HepG2 (cell line): Measurements from ENCODE around the gene CDK10. TPM values are rescaled to one million over a fixed set of nuclear protein-coding genes. Genes with fewer than 3 reads are reported as not detected.

Experiments
- AGO1 ChIP-seq: fragments of 200-400 bp; formaldehyde crosslinking; IDR thresholded peaks from 2 replicates; pipeline ENCODE4 v1.6.1; 2017; ENCODE audit warnings: mild to moderate bottlenecking, low read depth, low read length, moderate library complexity; ENCODE audit not compliant: poor library complexity, severe bottlenecking
- AGO2 ChIP-seq: fragments of 200-400 bp; formaldehyde crosslinking; optimal IDR thresholded peaks from 2 replicates; pipeline ENCODE3; 2017; ENCODE audit warnings: mild to moderate bottlenecking, low read depth, low read length, moderate library complexity
- CCDC6 ChIP-seq: sonication (generic); formaldehyde crosslinking; IDR thresholded peaks from 2 replicates; pipeline ENCODE4 v1.8.1; 2022; ENCODE audit warnings: mild to moderate bottlenecking, missing genetic modification reagents, moderate library complexity
- MTF1 ChIP-seq: sonication (generic); formaldehyde crosslinking; IDR thresholded peaks from 2 replicates; pipeline ENCODE4 v1.5.0; 2020; ENCODE audit warnings: missing genetic modification reagents
- PRMT3 ChIP-seq: sonication (generic); formaldehyde crosslinking; IDR thresholded peaks from 2 replicates; pipeline ENCODE4 v1.8.1; 2022; ENCODE audit warnings: low read depth, mild to moderate bottlenecking, moderate library complexity, missing genetic modification reagents, borderline replicate concordance
- RBFOX2 ChIP-seq: fragments of 200-400 bp; formaldehyde crosslinking; IDR thresholded peaks from 2 replicates; pipeline ENCODE4 v1.6.1; 2017; ENCODE audit warnings: low read depth, mild to moderate bottlenecking, low read length
- SRY ChIP-seq: sonication (generic); formaldehyde crosslinking; IDR thresholded peaks from 2 replicates; pipeline ENCODE4 v1.8.0; 2022; ENCODE audit warnings: mild to moderate bottlenecking, missing genetic modification reagents
- TP53 ChIP-seq: sonication (generic); formaldehyde crosslinking; conservative IDR thresholded peaks from 2 replicates; pipeline ENCODE4 v1.4.0; 2020; ENCODE audit warnings: missing genetic modification reagents
- ZNF660 ChIP-seq: sonication (generic); formaldehyde crosslinking; IDR thresholded peaks from 2 replicates; pipeline ENCODE4 v1.5.1; 2020; ENCODE audit warnings: mild to moderate bottlenecking, low read depth, missing genetic modification reagents, borderline replicate concordance
- ZNF790 ChIP-seq: sonication (generic); formaldehyde crosslinking; IDR thresholded peaks from 2 replicates; pipeline ENCODE4 v1.8.0; 2022; ENCODE audit warnings: missing genetic modification reagents, mild to moderate bottlenecking, borderline replicate concordance
- polyA plus RNA-seq, 8 experiments: library from polyadenylated mRNA; depleted of rRNA in 3 of 8; stranded (reverse) in 7 of 8; unstranded in 1 of 8; fragments of >200 nt; fragmentation: Illumina TruSeq in 4 of 8; extraction: Trizol in 4 of 8; gene quantifications; 2 replicates each; pipeline versions ENCODE4 v1.2.1 to v1.2.3, GENCODE V29; 2011 to 2016; ENCODE audit warnings: low read depth in 4 of 8, missing spikeins in 1 of 8, mixed read lengths in 1 of 8; ENCODE audit not compliant: insufficient read depth in 1 of 8
- total RNA-seq, 5 experiments: library from RNA; depleted of rRNA; stranded (reverse); fragments of >200 nt; fragmentation: Illumina TruSeq; extraction: Trizol; gene quantifications; 2 replicates each; pipeline ENCODE4 v1.2.3, GENCODE V29; 2016; ENCODE audit warnings: low read depth in 1 of 5
- TF ChIP-seq, protein P1 (sequence below): sonication (generic); formaldehyde crosslinking; IDR thresholded peaks from 2 replicates; pipeline ENCODE4 v1.5.1; 2020; ENCODE audit warnings: missing genetic modification reagents, mild to moderate bottlenecking, borderline replicate concordance
- TF ChIP-seq, protein P2 (sequence below): IDR thresholded peaks from 2 replicates; pipeline ENCODE4 v1.6.1; 2016; ENCODE audit warnings: control low read depth
- TF ChIP-seq, protein P3 (sequence below): sonication (generic); formaldehyde crosslinking; IDR thresholded peaks from 2 replicates; pipeline ENCODE4 v1.4.0; 2020; ENCODE audit warnings: missing genetic modification reagents, borderline replicate concordance
- TF ChIP-seq, protein P4 (sequence below): sonication (generic); formaldehyde crosslinking; IDR thresholded peaks from 2 replicates; pipeline ENCODE4 v1.5.0; 2020; ENCODE audit warnings: missing genetic modification reagents
- TF ChIP-seq, protein P5 (sequence below): sonication (generic); formaldehyde crosslinking; IDR thresholded peaks from 2 replicates; pipeline ENCODE4 v1.8.1; 2023; ENCODE audit warnings: mild to moderate bottlenecking, moderate library complexity, missing genetic modification reagents
- TF ChIP-seq, protein P6 (sequence below): sonication (generic); formaldehyde crosslinking; IDR thresholded peaks from 2 replicates; pipeline ENCODE4 v1.4.0; 2020; ENCODE audit warnings: missing genetic modification reagents

Gene CDK10
- total and polyA plus RNA-seq, 2 of the 13 experiments (the other 11 are each of a cell fraction or from before 2014, with no cell fraction given): 2.5 to 3.9 TPM

DNA sequence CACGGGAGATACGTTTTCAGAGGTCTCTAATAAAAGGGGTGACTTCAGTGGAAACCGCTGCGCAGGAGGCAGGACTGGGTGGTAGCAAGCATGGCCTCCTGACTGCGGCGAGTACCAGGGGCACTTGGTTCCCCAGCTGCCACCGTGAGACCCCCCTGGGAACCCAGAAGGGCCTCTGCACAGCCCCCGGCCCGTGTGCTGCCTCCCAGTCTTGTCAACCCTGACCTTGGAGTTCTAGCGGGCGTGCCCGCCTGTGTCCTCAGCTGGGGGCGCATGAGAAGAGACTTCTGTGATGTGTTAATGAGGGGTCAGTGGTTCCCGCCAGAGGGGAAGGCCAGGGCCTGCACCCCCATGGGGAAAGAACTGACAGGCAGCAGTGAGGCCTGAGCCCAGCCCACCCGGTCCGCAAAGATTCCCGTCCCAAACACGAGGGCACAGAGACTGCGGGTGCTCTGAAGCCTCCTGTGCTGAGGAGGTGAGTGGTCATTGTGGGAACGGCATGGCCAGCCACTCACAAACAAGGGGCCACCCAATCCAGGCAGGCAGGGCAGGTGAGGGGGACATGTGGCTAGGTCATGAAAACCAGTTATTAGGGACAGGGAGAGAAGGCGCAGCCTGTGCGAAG lies 44.2 kb downstream of the CDK10 start (continued):
- TF ChIP-seq CCDC6 (CRISPR knock-in tag) (no peak), SRY (CRISPR knock-in tag) (no peak), ZNF790 (no peak), PRMT3 (CRISPR knock-in tag) (peak; percentile 40; the same call in 1 of the 2 replicates), MTF1 (no peak), ZNF660 (CRISPR knock-in tag) (no peak), TP53 (CRISPR knock-in tag) (no peak), AGO2 (peak; percentile 88), AGO1 (peak; percentile 29), RBFOX2 (peak; percentile 39; the same call in 1 of the 2 replicates)
- TF ChIP-seq, protein P1, sequence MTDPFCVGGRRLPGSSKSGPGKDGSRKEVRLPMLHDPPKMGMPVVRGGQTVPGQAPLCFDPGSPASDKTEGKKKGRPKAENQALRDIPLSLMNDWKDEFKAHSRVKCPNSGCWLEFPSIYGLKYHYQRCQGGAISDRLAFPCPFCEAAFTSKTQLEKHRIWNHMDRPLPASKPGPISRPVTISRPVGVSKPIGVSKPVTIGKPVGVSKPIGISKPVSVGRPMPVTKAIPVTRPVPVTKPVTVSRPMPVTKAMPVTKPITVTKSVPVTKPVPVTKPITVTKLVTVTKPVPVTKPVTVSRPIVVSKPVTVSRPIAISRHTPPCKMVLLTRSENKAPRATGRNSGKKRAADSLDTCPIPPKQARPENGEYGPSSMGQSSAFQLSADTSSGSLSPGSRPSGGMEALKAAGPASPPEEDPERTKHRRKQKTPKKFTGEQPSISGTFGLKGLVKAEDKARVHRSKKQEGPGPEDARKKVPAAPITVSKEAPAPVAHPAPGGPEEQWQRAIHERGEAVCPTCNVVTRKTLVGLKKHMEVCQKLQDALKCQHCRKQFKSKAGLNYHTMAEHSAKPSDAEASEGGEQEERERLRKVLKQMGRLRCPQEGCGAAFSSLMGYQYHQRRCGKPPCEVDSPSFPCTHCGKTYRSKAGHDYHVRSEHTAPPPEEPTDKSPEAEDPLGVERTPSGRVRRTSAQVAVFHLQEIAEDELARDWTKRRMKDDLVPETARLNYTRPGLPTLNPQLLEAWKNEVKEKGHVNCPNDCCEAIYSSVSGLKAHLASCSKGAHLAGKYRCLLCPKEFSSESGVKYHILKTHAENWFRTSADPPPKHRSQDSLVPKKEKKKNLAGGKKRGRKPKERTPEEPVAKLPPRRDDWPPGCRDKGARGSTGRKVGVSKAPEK (CRISPR knock-in tag): no peak
- TF ChIP-seq, protein P2, sequence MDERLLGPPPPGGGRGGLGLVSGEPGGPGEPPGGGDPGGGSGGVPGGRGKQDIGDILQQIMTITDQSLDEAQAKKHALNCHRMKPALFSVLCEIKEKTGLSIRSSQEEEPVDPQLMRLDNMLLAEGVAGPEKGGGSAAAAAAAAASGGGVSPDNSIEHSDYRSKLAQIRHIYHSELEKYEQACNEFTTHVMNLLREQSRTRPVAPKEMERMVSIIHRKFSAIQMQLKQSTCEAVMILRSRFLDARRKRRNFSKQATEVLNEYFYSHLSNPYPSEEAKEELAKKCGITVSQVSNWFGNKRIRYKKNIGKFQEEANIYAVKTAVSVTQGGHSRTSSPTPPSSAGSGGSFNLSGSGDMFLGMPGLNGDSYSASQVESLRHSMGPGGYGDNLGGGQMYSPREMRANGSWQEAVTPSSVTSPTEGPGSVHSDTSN: no peak
- TF ChIP-seq, protein P3, sequence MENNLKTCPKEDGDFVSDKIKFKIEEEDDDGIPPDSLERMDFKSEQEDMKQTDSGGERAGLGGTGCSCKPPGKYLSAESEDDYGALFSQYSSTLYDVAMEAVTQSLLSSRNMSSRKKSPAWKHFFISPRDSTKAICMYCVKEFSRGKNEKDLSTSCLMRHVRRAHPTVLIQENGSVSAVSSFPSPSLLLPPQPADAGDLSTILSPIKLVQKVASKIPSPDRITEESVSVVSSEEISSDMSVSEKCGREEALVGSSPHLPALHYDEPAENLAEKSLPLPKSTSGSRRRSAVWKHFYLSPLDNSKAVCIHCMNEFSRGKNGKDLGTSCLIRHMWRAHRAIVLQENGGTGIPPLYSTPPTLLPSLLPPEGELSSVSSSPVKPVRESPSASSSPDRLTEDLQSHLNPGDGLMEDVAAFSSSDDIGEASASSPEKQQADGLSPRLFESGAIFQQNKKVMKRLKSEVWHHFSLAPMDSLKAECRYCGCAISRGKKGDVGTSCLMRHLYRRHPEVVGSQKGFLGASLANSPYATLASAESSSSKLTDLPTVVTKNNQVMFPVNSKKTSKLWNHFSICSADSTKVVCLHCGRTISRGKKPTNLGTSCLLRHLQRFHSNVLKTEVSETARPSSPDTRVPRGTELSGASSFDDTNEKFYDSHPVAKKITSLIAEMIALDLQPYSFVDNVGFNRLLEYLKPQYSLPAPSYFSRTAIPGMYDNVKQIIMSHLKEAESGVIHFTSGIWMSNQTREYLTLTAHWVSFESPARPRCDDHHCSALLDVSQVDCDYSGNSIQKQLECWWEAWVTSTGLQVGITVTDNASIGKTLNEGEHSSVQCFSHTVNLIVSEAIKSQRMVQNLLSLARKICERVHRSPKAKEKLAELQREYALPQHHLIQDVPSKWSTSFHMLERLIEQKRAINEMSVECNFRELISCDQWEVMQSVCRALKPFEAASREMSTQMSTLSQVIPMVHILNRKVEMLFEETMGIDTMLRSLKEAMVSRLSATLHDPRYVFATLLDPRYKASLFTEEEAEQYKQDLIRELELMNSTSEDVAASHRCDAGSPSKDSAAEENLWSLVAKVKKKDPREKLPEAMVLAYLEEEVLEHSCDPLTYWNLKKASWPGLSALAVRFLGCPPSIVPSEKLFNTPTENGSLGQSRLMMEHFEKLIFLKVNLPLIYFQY (CRISPR knock-in tag): no peak
- TF ChIP-seq, protein P4, sequence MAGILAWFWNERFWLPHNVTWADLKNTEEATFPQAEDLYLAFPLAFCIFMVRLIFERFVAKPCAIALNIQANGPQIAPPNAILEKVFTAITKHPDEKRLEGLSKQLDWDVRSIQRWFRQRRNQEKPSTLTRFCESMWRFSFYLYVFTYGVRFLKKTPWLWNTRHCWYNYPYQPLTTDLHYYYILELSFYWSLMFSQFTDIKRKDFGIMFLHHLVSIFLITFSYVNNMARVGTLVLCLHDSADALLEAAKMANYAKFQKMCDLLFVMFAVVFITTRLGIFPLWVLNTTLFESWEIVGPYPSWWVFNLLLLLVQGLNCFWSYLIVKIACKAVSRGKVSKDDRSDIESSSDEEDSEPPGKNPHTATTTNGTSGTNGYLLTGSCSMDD: no peak
- TF ChIP-seq, protein P5, sequence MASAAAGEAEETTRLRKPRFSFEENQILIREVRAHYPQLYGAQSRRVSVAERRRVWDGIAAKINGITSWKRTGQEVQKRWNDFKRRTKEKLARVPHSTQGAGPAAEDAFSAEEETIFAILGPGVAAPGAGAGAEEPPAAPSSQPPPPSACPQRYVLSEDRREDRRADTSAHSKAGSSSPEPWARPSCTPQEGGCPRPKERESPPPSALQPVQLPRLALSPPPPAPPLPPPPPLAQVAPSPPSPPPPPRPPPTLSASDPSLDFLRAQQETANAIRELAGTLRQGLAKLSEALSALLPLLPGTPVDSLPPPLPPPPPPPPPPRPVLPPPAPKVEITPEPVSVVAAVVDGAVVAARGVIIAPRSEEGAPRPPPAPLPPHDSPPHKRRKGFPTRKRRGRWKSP: no peak
- TF ChIP-seq, protein P6, sequence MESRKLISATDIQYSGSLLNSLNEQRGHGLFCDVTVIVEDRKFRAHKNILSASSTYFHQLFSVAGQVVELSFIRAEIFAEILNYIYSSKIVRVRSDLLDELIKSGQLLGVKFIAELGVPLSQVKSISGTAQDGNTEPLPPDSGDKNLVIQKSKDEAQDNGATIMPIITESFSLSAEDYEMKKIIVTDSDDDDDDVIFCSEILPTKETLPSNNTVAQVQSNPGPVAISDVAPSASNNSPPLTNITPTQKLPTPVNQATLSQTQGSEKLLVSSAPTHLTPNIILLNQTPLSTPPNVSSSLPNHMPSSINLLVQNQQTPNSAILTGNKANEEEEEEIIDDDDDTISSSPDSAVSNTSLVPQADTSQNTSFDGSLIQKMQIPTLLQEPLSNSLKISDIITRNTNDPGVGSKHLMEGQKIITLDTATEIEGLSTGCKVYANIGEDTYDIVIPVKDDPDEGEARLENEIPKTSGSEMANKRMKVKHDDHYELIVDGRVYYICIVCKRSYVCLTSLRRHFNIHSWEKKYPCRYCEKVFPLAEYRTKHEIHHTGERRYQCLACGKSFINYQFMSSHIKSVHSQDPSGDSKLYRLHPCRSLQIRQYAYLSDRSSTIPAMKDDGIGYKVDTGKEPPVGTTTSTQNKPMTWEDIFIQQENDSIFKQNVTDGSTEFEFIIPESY: peak; percentile 47; the same call in 1 of the 2 replicates
